GM18498 (cell line): ENCODE data around the gene TTC19.

Experiments
- ATAC-seq: cut with Tn5 transposase; IDR thresholded peaks from one replicate; pipeline ENCODE4 v1.9.1; 2021; ENCODE audit warnings: mild to moderate bottlenecking, moderate library complexity; ENCODE audit not compliant: unreplicated experiment

The TTC19 gene, protein sequence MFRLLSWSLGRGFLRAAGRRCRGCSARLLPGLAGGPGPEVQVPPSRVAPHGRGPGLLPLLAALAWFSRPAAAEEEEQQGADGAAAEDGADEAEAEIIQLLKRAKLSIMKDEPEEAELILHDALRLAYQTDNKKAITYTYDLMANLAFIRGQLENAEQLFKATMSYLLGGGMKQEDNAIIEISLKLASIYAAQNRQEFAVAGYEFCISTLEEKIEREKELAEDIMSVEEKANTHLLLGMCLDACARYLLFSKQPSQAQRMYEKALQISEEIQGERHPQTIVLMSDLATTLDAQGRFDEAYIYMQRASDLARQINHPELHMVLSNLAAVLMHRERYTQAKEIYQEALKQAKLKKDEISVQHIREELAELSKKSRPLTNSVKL

DNA sequence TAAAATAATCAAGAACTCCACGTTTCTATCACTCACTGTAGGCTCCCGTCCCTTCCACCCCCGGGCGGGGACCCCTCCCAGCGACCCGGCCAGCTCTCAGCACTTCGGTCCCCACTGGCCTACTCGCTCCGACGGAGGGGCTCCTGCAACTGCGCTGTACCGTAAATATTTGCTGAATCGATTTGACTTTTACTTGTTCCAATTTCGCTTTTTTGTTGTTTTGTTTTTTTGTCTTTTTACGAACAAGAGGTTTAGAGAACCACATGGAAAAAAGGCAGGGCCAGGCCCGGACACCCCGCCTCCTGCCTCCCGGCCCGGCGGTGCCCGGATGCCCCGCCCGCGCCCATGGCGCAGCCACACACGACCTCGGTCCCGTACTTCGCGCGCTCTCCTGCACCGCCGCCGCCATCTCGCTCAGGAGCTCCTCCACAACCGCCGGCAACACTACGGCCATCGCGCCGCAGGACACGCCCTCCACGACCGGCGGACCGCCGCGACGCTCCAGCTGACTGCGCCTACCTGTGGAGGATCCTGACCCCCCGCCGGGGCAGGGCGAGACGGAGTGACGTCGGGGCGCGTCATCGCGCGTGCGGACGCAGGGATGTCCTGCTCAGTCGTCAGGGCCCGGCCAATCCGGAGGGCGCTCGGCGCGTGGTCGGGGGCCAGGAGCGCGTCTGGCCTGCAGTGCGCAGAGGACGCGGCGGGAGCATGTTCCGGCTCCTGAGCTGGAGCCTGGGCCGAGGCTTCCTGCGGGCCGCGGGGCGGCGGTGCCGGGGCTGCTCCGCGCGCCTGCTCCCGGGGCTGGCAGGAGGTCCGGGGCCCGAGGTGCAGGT, at the start of gene TTC19, which contains the start of gene ZSWIM7:
Gene TTC19 (plus strand): TSS at position 684 of the 833 bp plus-strand sequence. CDS start 25 bp downstream, at position 709.
Gene ZSWIM7 (minus strand): TSS at position 564 of the 833 bp plus-strand sequence. CDS start 110 bp downstream, at position 454.
- peak; percentile 96 for ATAC-seq

DNA sequence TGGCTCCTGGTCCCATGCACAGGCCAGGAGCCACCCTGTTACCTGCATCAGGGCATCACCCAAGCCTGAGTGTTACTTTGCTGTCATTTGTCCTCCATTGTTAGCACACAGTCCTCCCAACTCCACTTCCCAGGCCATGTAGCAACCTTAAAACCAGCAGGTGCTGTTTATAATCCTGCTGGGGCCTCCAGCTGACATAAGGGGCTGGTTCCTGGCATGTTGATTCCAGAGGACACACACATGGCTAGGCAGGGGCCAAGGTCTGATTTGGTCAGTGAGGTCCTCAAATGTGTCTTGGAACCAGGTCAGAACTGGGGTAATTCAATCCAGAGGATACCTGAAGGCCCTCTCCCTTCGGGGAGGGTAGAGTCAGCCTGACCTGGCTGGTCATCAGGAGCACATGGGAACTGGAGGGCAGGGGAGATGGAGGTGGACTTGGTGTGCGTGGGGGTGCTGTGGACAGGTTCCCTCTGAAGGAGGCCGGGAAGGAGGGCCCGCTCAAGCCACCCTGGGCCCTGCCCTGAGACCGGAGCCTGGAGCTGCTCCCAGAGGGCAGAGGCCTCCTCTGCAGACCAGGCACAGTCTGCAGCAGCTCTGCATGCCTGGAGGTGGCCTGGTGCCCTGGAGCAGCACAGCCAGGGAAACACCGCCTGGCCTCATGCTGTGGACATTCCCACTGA, 48.1 kb upstream of the TTC19 start:
- ATAC-seq = no peak

DNA sequence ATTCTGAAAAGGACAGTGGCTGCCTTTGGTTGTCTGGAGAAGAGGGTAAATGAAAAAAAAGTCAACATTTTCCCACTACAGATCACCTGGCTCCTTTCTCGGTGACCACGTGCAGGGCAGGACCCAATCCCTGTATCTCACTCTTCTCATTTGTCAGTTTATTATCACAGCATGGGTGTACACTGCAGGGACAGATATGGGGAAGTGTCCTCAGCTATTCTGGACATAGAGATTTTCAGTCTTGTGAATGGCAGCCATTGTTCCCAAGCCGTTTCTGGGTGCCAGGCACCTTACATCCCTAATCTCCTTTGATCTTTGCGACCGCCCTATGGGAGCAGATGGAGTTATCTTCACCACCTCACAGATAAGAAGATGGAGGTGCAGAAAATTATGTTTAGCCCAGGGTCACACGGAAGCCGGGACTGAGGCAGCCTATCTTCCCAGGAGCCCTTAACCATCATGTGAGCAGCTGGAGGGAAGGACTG, 47.5 kb upstream of the TTC19 start:
- ATAC-seq = no peak

DNA sequence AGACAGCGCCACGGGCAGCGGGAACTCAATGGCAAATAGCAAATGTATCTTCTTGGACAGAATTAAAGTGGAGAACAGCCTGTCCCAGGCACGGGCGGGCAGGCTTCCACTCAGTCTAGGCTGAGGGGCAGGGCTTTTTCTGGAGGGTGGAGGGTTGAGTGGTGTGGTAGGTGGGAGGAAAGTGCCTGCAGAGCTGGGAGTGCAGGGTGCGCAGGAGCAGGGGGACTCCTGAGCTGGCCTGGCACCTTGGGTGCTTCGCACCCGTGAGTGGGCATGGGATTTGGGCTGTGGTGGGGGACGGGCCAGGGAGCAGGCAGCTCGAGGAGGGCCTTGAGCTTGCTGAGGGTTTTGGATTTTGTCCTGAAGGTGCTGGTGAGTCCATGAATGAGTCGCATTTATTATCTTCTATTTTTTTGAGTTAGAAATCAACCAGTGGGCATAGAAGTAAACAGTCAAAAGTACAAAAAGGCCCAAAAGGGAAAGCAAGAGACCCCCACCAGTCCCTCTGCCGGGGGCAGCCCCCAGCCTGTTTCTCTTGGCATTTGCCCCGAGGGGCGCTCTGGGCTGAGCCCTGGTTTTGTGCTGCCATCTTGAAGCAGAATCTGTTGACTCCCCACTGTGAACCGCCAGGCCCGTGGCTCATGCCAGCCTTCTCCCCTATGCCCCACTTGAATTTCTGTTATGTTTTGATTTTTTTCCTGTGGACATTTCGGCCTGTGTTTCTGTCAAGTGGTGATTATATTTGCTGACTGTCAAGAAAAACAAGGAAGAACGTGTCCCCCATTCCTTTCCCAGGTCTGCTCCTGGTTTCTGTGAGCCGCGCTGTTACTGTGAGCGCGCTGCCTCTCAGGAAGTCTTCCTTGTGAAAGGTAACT, 46.5 kb upstream of the TTC19 start:
- no peak for ATAC-seq

DNA sequence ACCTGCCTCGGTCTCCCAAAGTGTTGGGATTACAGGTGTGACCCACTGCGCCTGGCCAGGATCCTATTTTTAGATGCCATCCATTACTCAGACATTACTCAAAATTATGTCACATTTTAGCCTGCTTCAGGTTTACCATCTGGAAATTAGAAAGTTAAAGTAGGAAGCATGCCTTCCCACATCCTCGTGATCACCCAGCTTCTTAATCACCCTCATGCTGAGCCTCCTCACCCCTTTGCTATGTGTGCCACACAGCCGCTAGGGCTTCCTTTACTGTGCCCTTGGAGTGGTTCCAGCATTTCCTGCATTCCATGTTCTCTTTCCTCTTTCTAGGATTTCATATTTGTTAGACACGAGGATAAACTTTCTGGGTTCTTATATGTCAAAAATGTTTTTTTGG, 45.4 kb upstream of the TTC19 start:
- no peak for ATAC-seq

DNA sequence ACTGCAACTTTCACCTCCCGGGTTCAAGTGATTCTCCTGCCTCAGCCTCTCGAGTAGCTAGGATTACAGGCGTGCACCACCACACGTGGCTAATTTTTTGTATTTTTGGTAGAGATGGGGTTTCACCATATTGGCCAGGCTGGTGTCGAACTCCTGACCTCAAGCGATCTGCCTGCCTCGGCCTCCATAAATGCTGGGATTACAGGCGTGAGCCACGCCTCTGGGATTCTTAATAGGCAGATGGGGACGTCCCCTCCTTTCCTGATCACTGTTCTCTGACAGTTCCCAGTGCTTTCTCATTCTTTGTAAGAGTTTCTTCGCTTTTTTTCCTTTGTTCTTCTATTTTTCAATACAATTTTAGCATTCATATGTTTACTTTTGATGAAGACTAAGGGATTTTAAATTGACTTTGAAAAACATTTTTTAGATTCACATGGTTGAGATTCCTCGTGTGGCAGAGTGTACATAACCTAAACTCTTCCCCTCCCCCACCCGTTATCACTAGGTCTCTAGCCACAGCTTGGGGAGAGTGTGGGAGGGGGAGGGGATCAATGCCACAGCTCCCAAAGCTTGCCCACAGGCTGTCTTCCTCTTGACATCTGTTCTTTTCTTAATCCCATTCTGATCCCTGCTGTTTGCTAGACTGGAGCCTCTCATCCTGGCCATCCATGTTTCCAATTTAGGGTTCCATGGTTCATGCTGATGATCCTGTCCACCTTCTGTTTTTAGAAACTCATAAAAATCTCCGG, 43.7 kb upstream of the TTC19 start:
- no peak for ATAC-seq

DNA sequence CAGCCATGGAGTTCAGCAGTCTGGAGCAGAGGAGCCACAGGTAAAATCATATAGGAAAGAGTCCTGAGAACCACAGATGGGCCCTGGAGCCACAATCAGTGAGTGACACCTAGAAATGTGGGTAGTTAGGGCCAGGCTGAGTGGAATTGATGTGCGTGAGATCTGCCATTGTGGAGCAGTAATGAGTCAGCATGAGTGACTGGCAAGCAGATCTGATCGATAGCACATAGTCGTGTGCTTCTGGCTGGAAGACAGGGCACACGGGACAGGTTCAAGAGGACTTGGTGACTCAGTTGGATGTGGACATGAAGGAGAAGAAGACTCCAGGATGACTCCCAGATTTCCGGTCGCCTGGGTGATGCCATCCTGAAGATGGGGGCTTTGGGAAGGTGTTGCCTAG, 42.4 kb upstream of the TTC19 start:
- peak; percentile 34 for ATAC-seq

DNA sequence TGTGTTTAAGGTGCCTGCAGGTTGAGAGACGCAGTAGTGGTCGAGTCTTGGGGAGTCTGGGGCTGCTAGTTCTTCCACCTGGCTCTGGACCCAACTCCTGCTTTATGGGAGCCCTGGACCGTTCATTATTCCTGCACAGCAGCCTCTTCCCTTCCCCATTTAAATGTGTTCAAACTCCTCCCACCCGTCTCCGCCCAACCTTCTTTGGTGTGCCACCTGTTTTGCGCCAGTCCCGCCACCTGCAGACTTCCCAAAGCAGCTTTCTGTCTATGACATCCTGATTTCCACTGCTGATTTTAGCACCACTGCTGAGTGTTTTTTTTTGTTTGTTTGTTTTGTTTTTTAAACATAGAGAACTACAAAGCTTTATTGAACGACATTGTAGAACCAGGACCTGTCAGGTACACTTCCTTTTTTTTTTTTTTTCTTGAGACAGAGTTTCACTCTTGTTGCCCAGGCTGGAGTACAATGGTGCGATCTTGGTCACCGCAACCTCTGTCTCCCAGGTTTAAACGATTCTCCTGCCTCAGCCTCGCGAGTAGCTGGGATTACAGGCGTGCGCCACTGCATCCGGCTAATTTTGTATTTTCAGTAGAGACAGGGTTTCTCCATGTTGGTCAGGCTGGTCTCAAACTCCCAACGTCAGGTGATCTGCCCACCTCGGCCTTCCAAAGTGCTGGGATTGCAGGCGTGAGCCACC, 41.9 kb upstream of the TTC19 start:
- no peak for ATAC-seq

DNA sequence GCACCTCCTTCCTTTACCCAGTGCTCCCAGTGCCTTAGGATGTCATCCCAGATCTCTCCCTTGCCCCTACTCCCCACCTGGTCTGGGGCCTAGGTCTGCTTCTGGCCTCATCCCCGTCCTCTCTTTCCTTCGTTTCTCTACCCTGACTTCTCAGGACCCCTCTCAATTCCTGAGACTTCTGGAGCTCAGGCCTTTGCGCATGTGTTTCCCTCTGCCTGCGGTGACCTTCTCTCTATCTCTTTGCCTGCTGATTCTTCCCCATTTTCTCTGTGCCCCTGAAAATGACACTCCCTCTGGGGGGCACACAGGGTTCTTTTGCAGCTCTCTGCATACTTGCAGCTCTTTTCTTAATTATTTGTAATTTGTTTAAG, 41.2 kb upstream of the TTC19 start:
- ATAC-seq = no peak

DNA sequence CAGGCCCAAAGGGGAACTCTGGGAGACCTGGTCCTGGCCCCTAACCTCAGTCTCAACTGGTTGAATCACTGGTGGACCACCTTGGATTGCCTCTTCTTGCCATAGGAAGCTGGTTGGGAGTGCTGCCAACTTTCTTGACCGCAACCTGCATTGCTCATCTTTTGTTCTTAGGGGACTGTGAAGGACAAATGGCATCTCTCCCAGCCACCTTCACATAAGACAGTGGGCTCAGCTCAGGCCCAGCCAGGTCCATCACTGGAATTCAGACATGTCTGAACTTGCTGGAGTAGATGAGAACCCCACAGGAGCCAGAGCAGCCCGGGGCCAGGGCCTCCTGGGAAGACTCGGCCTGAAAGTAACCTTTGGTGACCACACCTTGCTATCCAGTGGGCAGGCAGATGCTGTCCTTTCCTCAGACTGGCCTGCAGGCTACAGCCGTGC, 35.9 kb upstream of the TTC19 start:
- no peak for ATAC-seq

DNA sequence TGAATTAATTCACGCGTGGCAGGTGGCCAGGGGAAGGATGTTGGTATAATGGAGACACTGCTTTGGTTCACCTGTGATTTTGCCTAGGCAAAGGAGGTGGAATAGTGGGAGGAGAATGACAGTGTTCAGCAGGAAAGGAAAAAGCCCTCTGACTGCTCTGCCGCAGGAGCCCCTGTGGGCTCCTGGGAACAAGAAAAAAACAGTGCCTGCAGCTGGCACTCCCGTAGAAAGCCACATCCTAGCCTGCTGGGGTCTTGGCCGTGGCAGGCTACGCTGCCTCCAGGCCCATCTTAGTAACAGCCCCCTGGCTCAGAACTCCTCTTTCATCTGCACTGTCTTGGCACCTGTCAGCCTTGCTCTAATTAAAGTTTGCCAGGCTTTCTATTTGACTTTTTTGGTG, 34.1 kb upstream of the TTC19 start:
- ATAC-seq = no peak

DNA sequence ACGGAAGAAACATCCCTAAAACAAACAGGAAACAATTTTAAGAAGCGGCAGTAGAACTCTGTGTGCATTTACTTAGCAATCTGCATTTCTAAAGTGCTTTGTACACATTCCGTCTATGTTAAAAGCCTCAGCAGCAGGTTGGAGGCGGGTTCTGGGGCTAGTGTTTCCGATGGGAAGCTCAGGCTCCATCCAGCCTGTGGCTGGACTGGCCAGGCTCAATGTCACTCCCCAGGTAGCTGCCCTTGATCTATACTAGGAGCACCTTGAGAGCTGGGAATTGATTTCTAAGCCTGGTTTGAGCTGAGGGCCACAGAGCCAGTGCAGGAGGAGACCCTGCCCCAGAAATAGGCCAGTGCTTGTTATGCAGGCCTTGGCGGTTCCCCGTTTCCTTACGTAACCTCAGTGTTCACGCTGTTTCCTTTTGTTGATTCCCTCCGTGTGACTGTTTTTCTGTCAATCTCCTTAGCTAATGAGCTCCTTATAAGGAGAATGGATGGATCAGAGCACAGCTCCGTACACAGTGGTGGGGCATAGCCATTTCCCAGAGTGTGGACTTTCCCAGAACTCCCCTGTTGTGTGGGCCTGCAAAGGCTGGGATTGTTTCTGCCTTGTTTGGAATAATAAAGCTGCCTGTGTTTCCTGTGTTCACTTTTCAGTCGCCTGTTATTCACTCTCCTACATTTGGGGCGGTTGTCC, 33.3 kb upstream of the TTC19 start:
- ATAC-seq = no peak

DNA sequence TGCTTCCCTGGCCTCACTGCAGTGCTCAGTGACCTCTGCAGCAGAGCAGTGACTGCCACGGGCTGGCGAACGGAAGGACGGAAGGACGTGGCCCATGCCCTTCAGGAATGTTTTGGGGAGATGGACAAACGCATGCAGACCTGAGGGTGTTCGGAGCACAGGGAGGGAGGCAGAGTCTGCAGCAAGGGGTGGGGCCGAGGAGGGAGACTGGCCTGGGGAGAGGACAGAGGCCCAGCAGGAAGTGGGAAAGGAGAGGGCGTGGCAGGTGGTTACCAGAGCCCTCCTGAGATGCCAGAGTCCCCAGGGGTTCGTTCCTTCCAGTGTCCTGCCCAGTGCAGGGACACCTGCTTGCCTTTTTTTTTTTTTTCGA, 32.8 kb upstream of the TTC19 start:
- no peak for ATAC-seq

DNA sequence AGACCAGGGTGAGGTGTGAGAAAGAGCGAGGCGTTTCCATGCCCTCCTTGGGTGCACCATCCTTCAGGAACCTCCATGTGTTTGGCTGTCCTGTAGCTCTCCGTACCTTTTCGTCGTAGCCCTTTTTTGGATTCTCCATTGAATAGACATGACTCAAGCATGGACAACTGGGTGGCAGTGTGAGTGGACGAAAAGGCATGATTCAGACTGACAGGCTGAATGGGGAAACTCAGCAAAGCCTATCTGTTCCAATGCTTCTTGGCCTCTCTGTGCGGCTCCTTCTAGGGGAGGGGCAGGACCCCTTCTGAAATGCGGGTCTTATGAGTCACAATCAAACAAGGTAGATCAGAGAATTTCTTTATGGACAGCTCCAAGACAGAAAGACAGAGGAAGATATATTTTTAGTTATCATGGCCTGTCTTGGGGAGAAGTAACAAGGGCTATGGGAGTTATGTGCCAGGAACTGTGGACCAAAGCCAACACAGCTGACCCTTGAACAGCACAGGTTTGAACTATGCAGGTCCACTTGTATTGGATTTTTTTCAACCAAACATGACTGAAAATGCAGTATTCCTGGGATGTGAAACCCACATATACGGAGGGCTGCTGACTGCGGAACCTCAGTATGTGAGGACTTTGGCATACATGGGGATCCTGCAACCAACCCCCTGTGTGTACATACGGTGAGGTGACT, 31.8 kb upstream of the TTC19 start:
- ATAC-seq = no peak

DNA sequence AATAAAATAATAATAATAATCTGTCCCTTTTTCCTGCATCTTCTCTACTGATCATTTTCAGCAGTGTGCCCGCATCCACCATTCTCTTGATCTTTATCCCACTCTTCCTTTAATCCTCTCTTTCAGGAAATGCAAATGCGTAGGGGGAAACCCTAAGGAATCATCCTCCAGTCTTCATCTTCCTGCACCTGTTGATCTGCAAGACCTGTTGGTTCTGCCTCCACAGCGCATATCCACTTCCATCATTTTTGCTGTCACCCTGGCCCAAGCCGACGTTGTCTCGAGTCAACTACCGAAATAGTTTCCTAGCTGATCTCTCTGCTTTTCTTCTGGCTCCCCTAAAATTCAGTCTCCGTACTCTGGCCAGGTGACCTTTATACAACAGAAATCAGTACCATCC, 30.2 kb upstream of the TTC19 start:
- ATAC-seq = no peak

DNA sequence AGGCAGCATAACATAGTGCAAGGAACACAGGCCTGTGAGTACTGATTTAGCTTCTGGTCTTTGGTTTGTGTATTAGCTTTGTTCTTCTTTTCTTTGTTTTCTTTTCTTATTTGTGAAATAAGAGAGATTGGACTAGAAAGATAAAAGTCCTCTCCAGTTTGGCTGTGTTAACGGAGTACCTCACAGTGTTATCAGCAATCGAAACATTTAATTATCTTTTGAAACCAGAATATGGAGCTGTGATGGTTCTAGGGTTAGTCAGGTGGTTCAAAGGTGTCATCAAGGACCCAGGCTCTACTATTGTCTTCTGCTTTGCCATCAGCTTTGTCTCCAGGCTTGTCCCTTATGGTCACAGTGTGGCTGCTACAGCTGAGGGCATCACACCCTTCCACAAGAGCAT, 29.1 kb upstream of the TTC19 start:
- no peak for ATAC-seq

DNA sequence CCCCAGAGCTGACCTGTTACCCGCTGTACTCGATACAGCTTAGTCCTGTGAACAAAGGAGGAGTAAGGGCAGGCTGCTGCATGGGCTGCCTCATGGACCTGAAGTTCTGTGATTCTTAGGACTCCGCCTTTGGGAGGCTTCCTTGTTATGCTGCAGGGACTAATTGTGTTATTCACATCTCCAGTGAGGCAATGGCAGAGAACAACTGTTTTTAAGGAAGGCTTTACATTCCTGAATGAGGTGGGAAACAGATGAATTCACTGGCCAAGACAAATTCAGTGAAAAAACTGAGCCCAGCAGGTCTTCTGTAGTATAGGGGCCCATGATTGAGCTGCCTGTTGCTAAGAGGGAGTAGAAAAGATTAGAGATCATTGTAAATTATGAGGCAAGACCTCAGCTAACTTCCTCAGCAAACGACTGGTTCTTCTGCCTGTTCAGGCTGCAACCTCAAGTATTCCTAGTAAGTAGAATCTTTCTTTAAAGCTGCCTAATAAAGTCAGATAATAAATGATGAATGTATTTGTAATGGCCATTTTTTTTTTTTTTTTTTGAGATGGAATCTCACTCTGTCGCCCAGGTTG, 28.4 kb upstream of the TTC19 start:
- no peak for ATAC-seq

DNA sequence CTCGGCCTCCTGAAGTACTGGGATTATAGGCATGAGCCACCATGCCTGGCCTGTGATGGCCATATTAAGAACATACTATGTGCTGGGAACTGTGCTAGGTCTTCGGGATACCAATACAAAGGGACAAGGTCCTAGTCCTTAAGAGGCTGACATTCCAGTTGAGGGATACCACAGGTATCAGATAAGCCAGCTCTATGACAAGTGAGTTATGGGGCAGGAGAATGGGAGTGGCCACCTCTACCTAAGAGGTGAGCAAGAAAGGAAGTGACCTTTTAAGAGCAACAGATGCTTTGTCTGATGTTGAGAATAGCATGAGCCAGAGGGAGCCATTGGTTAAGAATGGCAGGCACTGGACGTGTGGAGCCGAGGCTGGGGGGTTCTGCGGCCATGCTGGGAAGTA, 27.7 kb upstream of the TTC19 start:
- no peak for ATAC-seq
